GM23248 (cell line): Measurements from ENCODE around the gene VGLL3. TPM values are rescaled to one million over a fixed set of nuclear protein-coding genes. Genes with fewer than 3 reads are reported as not detected.

Source experiments
- DNase-seq: peaks from one replicate; pipeline ENCODE4 v3.0.0-alpha.2; 2015
- H2AFZ ChIP-seq: fragments of 200-600 bp; sonication (generic); 2 replicates; pipeline ENCODE4 v1.6.1; 2016; ENCODE audit warnings: antibody characterized with exemption
- H3F3A ChIP-seq: fragments of 200-600 bp; sonication (generic); 2 replicates; pipeline ENCODE4 v1.6.1; 2016; ENCODE audit warnings: mild to moderate bottlenecking, antibody characterized with exemption, mixed run types; ENCODE audit not compliant: insufficient read depth
- H3K27ac ChIP-seq: fragments of 200-600 bp; sonication (generic); 2 replicates; pipeline ENCODE4 v1.5.1; 2016; ENCODE audit warnings: mild to moderate bottlenecking
- H3K27me3 ChIP-seq: fragments of 200-600 bp; sonication (generic); replicated peaks from 2 replicates; pipeline ENCODE4 v1.6.1; 2016; ENCODE audit warnings: mild to moderate bottlenecking; ENCODE audit not compliant: insufficient read depth
- H3K36me3 ChIP-seq: fragments of 200-600 bp; sonication (generic); 2 replicates; pipeline ENCODE4 v1.6.1; 2016; ENCODE audit warnings: low read depth, mild to moderate bottlenecking
- H3K4me1 ChIP-seq: fragments of 200-600 bp; sonication (generic); 2 replicates; pipeline ENCODE4 v1.6.1; 2016; ENCODE audit warnings: mild to moderate bottlenecking; ENCODE audit not compliant: insufficient read depth
- H3K4me2 ChIP-seq: fragments of 200-600 bp; sonication (generic); one replicate; pipeline ENCODE4 v1.6.1; 2016; ENCODE audit warnings: mild to moderate bottlenecking; ENCODE audit not compliant: unreplicated experiment
- H3K4me3 ChIP-seq: fragments of 200-600 bp; sonication (generic); 2 replicates; pipeline ENCODE4 v1.5.1; 2016; ENCODE audit warnings: mild to moderate bottlenecking
- H3K79me2 ChIP-seq: fragments of 200-600 bp; sonication (generic); 2 replicates; pipeline ENCODE4 v1.6.1; 2016; ENCODE audit warnings: mild to moderate bottlenecking; ENCODE audit not compliant: insufficient read depth
- H3K9ac ChIP-seq: fragments of 200-600 bp; sonication (generic); 2 replicates; pipeline ENCODE4 v1.6.1; 2016; ENCODE audit warnings: mild to moderate bottlenecking
- H3K9me2 ChIP-seq: fragments of 200-600 bp; sonication (generic); 2 replicates; pipeline ENCODE4 v1.6.1; 2016; ENCODE audit warnings: mixed run types, mild to moderate bottlenecking, moderate library complexity; ENCODE audit not compliant: insufficient read depth
- H3K9me3 ChIP-seq: fragments of 200-600 bp; sonication (generic); one replicate; pipeline ENCODE4 v1.6.1; 2017; ENCODE audit warnings: low read depth
- H4K20me1 ChIP-seq: fragments of 200-600 bp; sonication (generic); 2 replicates; pipeline ENCODE4 v1.6.0; 2016; ENCODE audit not compliant: insufficient read depth
- EZH2 ChIP-seq: fragments of 200-600 bp; sonication (generic); IDR thresholded peaks from 2 replicates; pipeline ENCODE4 v1.6.1; 2018; ENCODE audit warnings: antibody characterized with exemption, mild to moderate bottlenecking; ENCODE audit not compliant: insufficient read depth, poor library complexity, severe bottlenecking
- EZH2phosphoT487 ChIP-seq: fragments of 200-600 bp; sonication (generic); IDR thresholded peaks from 2 replicates; pipeline ENCODE4 v1.6.1; 2018; ENCODE audit warnings: antibody characterized with exemption, moderate library complexity, mild to moderate bottlenecking, low read depth; ENCODE audit not compliant: insufficient read depth
- WGBS, 2 experiments: methylation state at CpG; one replicate each; pipeline ENCODE4 v1.1.6; 2015 to 2017; ENCODE audit warnings: low lambda C conversion rate in 2 of 2, low coverage in 1 of 2; ENCODE audit errors: missing lambda C conversion rate in 2 of 2; 5-methylcytosine and 5-hydroxymethylcytosine counted together
- in situ Hi-C: fragments of 300-500 bp; cut with MboI; formaldehyde crosslinking; loops from 2 replicates; pipeline ENCODE4 v1.15.0; 2020
- polyA plus RNA-seq: library from polyadenylated mRNA; unstranded; fragments of >200 nt; fragmentation: Nextera tagmentation; extraction: Ambion mirVana; gene quantifications from 2 replicates; pipeline ENCODE4 v1.2.1, GENCODE V29; 2016
- total RNA-seq: library from RNA; depleted of rRNA; stranded (reverse); fragments of >200 nt; shearing (Covaris generic); gene quantifications from 2 replicates; pipeline ENCODE4 v1.2.3, GENCODE V29; 2014

The VGLL3 gene
- total and polyA plus RNA-seq, 2 experiments from 2014 or later: 85.4 to 213 TPM

DNA sequence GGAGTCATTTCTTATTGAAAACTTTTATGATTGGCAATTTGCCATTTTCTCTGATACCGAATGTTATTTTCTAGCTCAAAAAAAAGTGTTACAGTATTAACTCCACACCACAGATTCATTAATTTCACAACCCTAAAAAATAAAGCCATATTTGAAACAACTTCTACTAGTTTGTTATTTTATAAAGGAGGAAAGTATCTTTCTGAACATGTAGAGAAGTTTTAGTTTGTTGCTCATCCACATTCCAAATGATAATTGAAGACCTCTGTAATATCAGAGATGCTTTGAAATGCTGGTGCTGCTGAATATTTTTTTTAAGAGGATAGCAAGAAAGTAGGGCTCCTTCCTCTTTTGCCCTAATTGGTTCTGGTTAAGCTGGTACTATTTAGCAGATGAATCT, 1.9 kb downstream of the VGLL3 start:
- no peak overlapping the region for H2AFZ ChIP-seq
- H3K9ac ChIP-seq: peak overlapping the region; percentile 95
- WGBS, 2 experiments: 0% methylated on average over 1 of the region's 1 CpG
- H3K4me2 ChIP-seq: peak overlapping the region; percentile 94
- H3K36me3 ChIP-seq: peaks cover 17% of the 10 kb centered on the region; the same call in 1 of the 2 replicates
- peaks cover 80% of the 10 kb centered on the region for H3K79me2 ChIP-seq
- H3K27ac ChIP-seq: peak overlapping the region; percentile 79
- TF ChIP-seq EZH2 (no peak), EZH2phosphoT487 (no peak)
- H4K20me1 ChIP-seq: no peaks in the 10 kb centered on the region
- H3K4me3 ChIP-seq: peak overlapping the region; percentile 89
- peaks cover 85% of the 10 kb centered on the region for H3F3A ChIP-seq
- peaks cover 48% of the 10 kb centered on the region for H3K4me1 ChIP-seq
- in situ Hi-C loops: loop anchor here (10.0 kb wide), 1 partner anchor 96 kb away; no protein-coding TSS in a partner anchor
- H3K27me3 ChIP-seq: no peaks in the 10 kb centered on the region
- no peaks in the 10 kb centered on the region for H3K9me3 ChIP-seq
- peak; percentile 44 for DNase-seq
- H3K9me2 ChIP-seq: no peaks in the 10 kb centered on the region

DNA sequence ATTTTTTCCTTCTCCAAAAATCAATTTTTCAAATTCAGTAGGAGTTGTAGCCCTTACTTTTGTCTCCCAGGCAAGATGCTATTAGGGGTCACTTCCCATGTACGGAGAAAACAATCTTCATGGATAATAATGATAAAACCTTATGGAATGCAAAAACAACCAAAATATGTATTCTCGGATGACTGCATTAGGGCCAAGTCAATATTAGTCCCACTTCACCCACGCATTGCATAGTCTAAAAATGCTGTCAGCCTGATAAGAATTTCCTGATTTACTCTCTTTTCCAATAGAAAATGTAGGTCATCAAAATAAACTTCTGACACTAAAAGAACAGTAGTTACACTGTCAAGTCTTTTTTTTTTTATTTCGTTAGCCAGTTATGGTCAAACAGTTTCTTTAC, 2.7 kb downstream of the VGLL3 start:
- Histone ChIP-seq H3K9me3 (no peaks in the 10 kb centered on the region), H3K9ac (peak overlapping the region; percentile 95), H3K79me2 (peaks cover 87% of the 10 kb centered on the region), H3K4me1 (peaks cover 50% of the 10 kb centered on the region), H3K36me3 (peaks cover 17% of the 10 kb centered on the region; the same call in 1 of the 2 replicates), H3K27ac (peak overlapping the region; percentile 79), H3F3A (peaks cover 86% of the 10 kb centered on the region), H4K20me1 (no peaks in the 10 kb centered on the region), H3K9me2 (no peaks in the 10 kb centered on the region), H3K27me3 (no peaks in the 10 kb centered on the region), H2AFZ (no peak overlapping the region), H3K4me2 (peak overlapping the region; percentile 94), H3K4me3 (peak overlapping the region; percentile 89)
- 0 to 1% methylated on average over 4 of the region's 4 CpGs for WGBS, 2 experiments
- in situ Hi-C loops: loop anchor here (10.0 kb wide), 1 partner anchor 97 kb away; no protein-coding TSS in a partner anchor
- no peak for TF ChIP-seq EZH2
- TF ChIP-seq EZH2phosphoT487: no peak
- DNase-seq: peak; percentile 82

GRCh38 chr3:86987421-86987715, 3.6 kb downstream of the VGLL3 start:
- Histone ChIP-seq H3K9me3 (no peaks in the 10 kb centered on the region), H3K4me2 (peak overlapping the region; percentile 94), H3F3A (peaks cover 86% of the 10 kb centered on the region), H3K79me2 (peaks cover 91% of the 10 kb centered on the region), H3K9me2 (no peaks in the 10 kb centered on the region), H3K9ac (peak overlapping the region; percentile 95), H3K4me1 (peaks cover 53% of the 10 kb centered on the region), H3K4me3 (peak overlapping the region; percentile 89), H3K27me3 (no peaks in the 10 kb centered on the region), H2AFZ (no peak overlapping the region), H4K20me1 (no peaks in the 10 kb centered on the region), H3K36me3 (peaks cover 17% of the 10 kb centered on the region; the same call in 1 of the 2 replicates), H3K27ac (peak overlapping the region; percentile 79)
- in situ Hi-C loops: loop anchor here (10.0 kb wide), 1 partner anchor 97 kb away; no protein-coding TSS in a partner anchor
- 0 to 6% methylated on average over 1 of the region's 1 CpG for WGBS, 2 experiments
- peak; percentile 54 for DNase-seq
- TF ChIP-seq EZH2 (no peak), EZH2phosphoT487 (no peak)

- H3K36me3 ChIP-seq: peaks cover 17% of the 10 kb centered on the region; the same call in 1 of the 2 replicates
- peak overlapping the region; percentile 79 for H3K27ac ChIP-seq
- TF ChIP-seq EZH2 (no peak), EZH2phosphoT487 (no peak)
- peak; percentile 70 for DNase-seq
- peak overlapping the region; percentile 95 for H3K9ac ChIP-seq
- peak overlapping the region; percentile 94 for H3K4me2 ChIP-seq
- 1 to 3% methylated on average over 6 of the region's 6 CpGs for WGBS, 2 experiments
- H3K27me3 ChIP-seq: no peaks in the 10 kb centered on the region
- H3K4me1 ChIP-seq: peaks cover 53% of the 10 kb centered on the region
- peaks cover 86% of the 10 kb centered on the region for H3F3A ChIP-seq
- H3K9me3 ChIP-seq: no peaks in the 10 kb centered on the region
- peak overlapping the region; percentile 89 for H3K4me3 ChIP-seq
- no peaks in the 10 kb centered on the region for H3K9me2 ChIP-seq
- in situ Hi-C loops: loop anchor here (10.0 kb wide), 1 partner anchor 98 kb away; no protein-coding TSS in a partner anchor
- peaks cover 91% of the 10 kb centered on the region for H3K79me2 ChIP-seq
- H2AFZ ChIP-seq: no peak overlapping the region
- no peaks in the 10 kb centered on the region for H4K20me1 ChIP-seq
Measured at GRCh38 chr3:86986671-86987420, 4.1 kb downstream of the VGLL3 start.
